NCI-H82 (cell line): ENCODE measurements around the gene MYADML2.
A peak's percentile ranks its signal among the peaks of the same experiment; 100 is the strongest.

ENCODE experiments used
- DNase-seq: peaks from one replicate; lab custom pipeline; 2025; lab: John Stamatoyannopoulos, UW

MYADML2 gene

GRCh38 chr17:81939218-81939617 is 7.8 kb downstream of the MYADML2 start:
- DNase-seq: no peak

- no peak for DNase-seq
Observed at GRCh38 chr17:81935709-81936084, 11.3 kb downstream of the MYADML2 start.

GRCh38 chr17:81934850-81935708 is 12.0 kb downstream of the MYADML2 start:
- DNase-seq: no peak

GRCh38 chr17:81934098-81934757 is 12.8 kb downstream of the MYADML2 start:
- no peak for DNase-seq

GRCh38 chr17:81933178-81933699 is 13.8 kb downstream of the MYADML2 start:
- no peak for DNase-seq

GRCh38 chr17:81932333-81932983 is 14.6 kb downstream of the MYADML2 start:
- no peak for DNase-seq

- peak; percentile 27 for DNase-seq
Observed at GRCh38 chr17:81931557-81932332, 15.3 kb downstream of the MYADML2 start.

GRCh38 chr17:81931189-81931556 is 15.9 kb downstream of the MYADML2 start:
- DNase-seq: no peak

GRCh38 chr17:81930142-81931125 is 16.6 kb downstream of the MYADML2 start:
- peak; percentile 42 for DNase-seq

- DNase-seq: no peak
Observed at GRCh38 chr17:81929253-81930141, 17.5 kb downstream of the MYADML2 start.

- DNase-seq: peak; percentile 55
Observed at GRCh38 chr17:81928544-81929252, 18.3 kb downstream of the MYADML2 start.

GRCh38 chr17:81927653-81928543 is 19.1 kb downstream of the MYADML2 start, which contains the start of gene MAFG:
Gene MAFG, minus strand, starts transcription at chr17:81927735. Its CDS starts 4,550 bp downstream, at chr17:81923185.
- peak; percentile 98 for DNase-seq

- no peak for DNase-seq
Observed at GRCh38 chr17:81927152-81927652, 19.8 kb downstream of the MYADML2 start.

GRCh38 chr17:81926451-81927151 is 20.4 kb downstream of the MYADML2 start:
- peak; percentile 56 for DNase-seq

GRCh38 chr17:81925860-81926450 is 21.1 kb downstream of the MYADML2 start:
- DNase-seq: no peak
